Measurements from ENCODE around the gene RAD21L1.
A peak's percentile ranks its signal among the peaks of the same experiment; 100 is the strongest.
"Not testable (repeated sequence)": the region's sequence is repeated elsewhere in the genome, so short reads cannot be mapped to it uniquely, and the experiment has no call there.

The RAD21L1 gene

GRCh38 chr20:1210501-1210900, 15.3 kb upstream of the RAD21L1 start:
- no peak overlapping the region for H3K4me3 ChIP-seq (ENCODE audit: low read length)
- TF ChIP-seq, protein P1, sequence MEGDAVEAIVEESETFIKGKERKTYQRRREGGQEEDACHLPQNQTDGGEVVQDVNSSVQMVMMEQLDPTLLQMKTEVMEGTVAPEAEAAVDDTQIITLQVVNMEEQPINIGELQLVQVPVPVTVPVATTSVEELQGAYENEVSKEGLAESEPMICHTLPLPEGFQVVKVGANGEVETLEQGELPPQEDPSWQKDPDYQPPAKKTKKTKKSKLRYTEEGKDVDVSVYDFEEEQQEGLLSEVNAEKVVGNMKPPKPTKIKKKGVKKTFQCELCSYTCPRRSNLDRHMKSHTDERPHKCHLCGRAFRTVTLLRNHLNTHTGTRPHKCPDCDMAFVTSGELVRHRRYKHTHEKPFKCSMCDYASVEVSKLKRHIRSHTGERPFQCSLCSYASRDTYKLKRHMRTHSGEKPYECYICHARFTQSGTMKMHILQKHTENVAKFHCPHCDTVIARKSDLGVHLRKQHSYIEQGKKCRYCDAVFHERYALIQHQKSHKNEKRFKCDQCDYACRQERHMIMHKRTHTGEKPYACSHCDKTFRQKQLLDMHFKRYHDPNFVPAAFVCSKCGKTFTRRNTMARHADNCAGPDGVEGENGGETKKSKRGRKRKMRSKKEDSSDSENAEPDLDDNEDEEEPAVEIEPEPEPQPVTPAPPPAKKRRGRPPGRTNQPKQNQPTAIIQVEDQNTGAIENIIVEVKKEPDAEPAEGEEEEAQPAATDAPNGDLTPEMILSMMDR (IDR thresholded peaks at IDR 0.05; ENCODE audit: insufficient read depth, low read depth, low read length, missing control alignments), result no peak
- peak; percentile 43 for DNase-seq (ENCODE audit: low read depth)

DNA sequence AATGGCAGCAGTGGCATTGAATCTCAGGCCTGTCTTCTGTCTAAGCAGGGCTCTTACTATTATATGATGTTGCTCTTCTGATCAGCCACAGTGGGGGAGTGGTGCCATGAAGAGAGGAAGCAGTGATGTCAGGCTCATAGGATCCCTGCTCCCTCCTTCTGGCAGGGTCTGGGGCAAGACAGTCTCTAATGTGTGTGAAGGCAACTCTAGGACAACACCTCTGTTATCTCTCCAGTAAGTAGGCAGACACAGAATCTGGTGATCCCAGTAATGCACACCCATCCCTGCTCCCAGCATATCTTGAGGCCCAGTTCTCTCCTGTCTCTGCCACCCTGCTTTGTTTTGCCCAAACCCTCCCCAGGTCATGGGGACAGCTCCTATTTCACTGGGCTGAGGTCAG, 13.8 kb upstream of the RAD21L1 start:
- TF ChIP-seq, protein P1 (IDR thresholded peaks at IDR 0.05; ENCODE audit: insufficient read depth, low read depth, low read length, missing control alignments), result no peak
- no peak for DNase-seq (ENCODE audit: low read depth)

GRCh38 chr20:1212607-1213396, 13.0 kb upstream of the RAD21L1 start:
- DNase-seq (ENCODE audit: low read depth), result peak; percentile 82
- H3K4me3 ChIP-seq (ENCODE audit: low read length), result no peak overlapping the region
- TF ChIP-seq, protein P1 (IDR thresholded peaks at IDR 0.05; ENCODE audit: insufficient read depth, low read depth, low read length, missing control alignments), result peak; percentile 87

More for the DNA sequence above, 13.8 kb upstream of the RAD21L1 start:
- H3K4me3 ChIP-seq (ENCODE audit: low read length), result no peak overlapping the region

DNA sequence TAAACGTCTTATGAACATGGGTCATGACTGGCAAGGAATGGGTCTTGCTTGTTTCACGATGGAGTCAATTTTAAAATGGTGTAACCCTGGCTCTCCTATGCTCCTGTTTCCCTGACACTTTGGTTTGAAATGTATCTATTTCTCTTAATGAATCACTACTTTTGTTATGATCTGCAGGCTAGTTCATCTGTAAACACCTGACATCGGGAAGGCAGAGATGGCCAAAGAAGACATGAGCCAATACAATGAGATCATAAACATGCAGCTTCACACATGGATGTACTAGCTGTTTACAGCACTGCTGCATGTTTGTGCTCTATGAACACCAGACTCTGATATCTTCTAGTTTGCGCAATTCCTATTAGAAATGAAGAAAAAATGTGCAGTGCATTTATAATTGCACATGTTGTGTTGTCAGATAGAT, 11.0 kb upstream of the RAD21L1 start:
- DNase-seq (ENCODE audit: low read depth), result peak; percentile 9
- TF ChIP-seq, protein P1 (IDR thresholded peaks at IDR 0.05; ENCODE audit: insufficient read depth, low read depth, low read length, missing control alignments), result no peak

GRCh38 chr20:1215386-1216170, 10.3 kb upstream of the RAD21L1 start:
- TF ChIP-seq, protein P1 (IDR thresholded peaks at IDR 0.05; ENCODE audit: insufficient read depth, low read depth, low read length, missing control alignments), result no peak
- H3K4me3 ChIP-seq (ENCODE audit: low read length), result no peak overlapping the region
- no peak for DNase-seq (ENCODE audit: low read depth)

More for the DNA sequence above, 11.0 kb upstream of the RAD21L1 start:
- H3K4me3 ChIP-seq (ENCODE audit: low read length), result no peak overlapping the region

- H3K4me3 ChIP-seq (ENCODE audit: low read length); DNase-seq (ENCODE audit: low read depth): not testable (repeated sequence)
These were observed 9.1 kb upstream of the RAD21L1 start for GRCh38 chr20:1216527-1217427.

GRCh38 chr20:1222750-1223149, 3.1 kb upstream of the RAD21L1 start:
- not testable (repeated sequence) for H3K4me3 ChIP-seq (ENCODE audit: low read length)
- DNase-seq (ENCODE audit: low read depth), result peak; percentile 15

All from epithelial cell of esophagus (primary cell).